Thyroid gland (tissue), 4 donors: Measurements from ENCODE around the gene KRT14.

Source experiments
- CTCF ChIP-seq, 6 experiments: fragments of 200-600 bp in 3 of 6; fragments of 450-650 bp in 3 of 6; sonication (generic) in 3 of 6; IDR thresholded peaks; one replicate each; pipeline ENCODE4 v1.5.1; 2016 to 2019; ENCODE audit warnings: antibody characterized with exemption in 6 of 6, mild to moderate bottlenecking in 2 of 6, inconsistent platforms in 1 of 6, moderate library complexity in 1 of 6
- POLR2A ChIP-seq, 2 donors: fragments of 450-650 bp; IDR thresholded peaks; one replicate each; pipeline ENCODE4 v1.6.1; 2017; ENCODE audit warnings: antibody characterized with exemption in 2 of 2, mild to moderate bottlenecking in 2 of 2, moderate library complexity in 1 of 2

- TF ChIP-seq CTCF (IDR thresholded peaks at IDR 0.05) (no peak), POLR2A (IDR thresholded peaks at IDR 0.05) (no peak)
These were observed 30.4 kb upstream of the KRT14 start for GRCh38 chr17:41617136-41617535.
